ENCODE results near the gene CHD3. TPM values are rescaled to one million over a fixed set of nuclear protein-coding genes. Genes with fewer than 3 reads are reported as not detected.
A peak's percentile ranks its signal among the peaks of the same experiment; 100 is the strongest.

Gene CHD3
- total RNA-seq, 1 donor from 2014 or later: 30.3 TPM

- DNase-seq (ENCODE audit: low read depth): no peak
- TF ChIP-seq CTCF (conservative IDR thresholded peaks at IDR 0.05; ENCODE audit: low read depth, low read length): no peak
- peak within 1 kb of the TSS; percentile 95 for H3K4me3 ChIP-seq (ENCODE audit: low read depth, low read length)
Observed at GRCh38 chr17:7854851-7855659, 33.5 kb upstream of the CHD3 start, which contains the start of gene TMEM88. TSS of gene TMEM88 (plus strand) at chr17:7855066. CDS start at chr17:7855075, 9 bp downstream.

GRCh38 chr17:7855660-7856010 is 33.0 kb upstream of the CHD3 start:
- no peak overlapping the region for H3K4me3 ChIP-seq (ENCODE audit: low read depth, low read length)
- TF ChIP-seq CTCF (conservative IDR thresholded peaks at IDR 0.05; ENCODE audit: low read depth, low read length): no peak
- DNase-seq (ENCODE audit: low read depth): no peak

- no peak for TF ChIP-seq CTCF (conservative IDR thresholded peaks at IDR 0.05; ENCODE audit: low read depth, low read length)
- DNase-seq (ENCODE audit: low read depth): no peak
- H3K4me3 ChIP-seq (ENCODE audit: low read depth, low read length): peak overlapping the region; percentile 95
Observed at GRCh38 chr17:7856011-7856810, 32.4 kb upstream of the CHD3 start.

GRCh38 chr17:7856811-7857712 is 31.5 kb upstream of the CHD3 start, which contains the start of gene NAA38:
TSS of gene NAA38 (minus strand) at chr17:7857559. CDS start at chr17:7857463, 96 bp downstream.
- peak; percentile 42 for TF ChIP-seq CTCF (conservative IDR thresholded peaks at IDR 0.05; ENCODE audit: low read depth, low read length)
- DNase-seq (ENCODE audit: low read depth): peak; percentile 99

GRCh38 chr17:7857713-7858521 is 30.7 kb upstream of the CHD3 start, which contains the start of gene CYB5D1:
TSS of gene CYB5D1 (plus strand) at chr17:7858003. CDS start at chr17:7858135, 132 bp downstream.
- H3K4me3 ChIP-seq (ENCODE audit: low read depth, low read length): peak within 1 kb of the TSS; percentile 95
- DNase-seq (ENCODE audit: low read depth): no peak
- no peak for TF ChIP-seq CTCF (conservative IDR thresholded peaks at IDR 0.05; ENCODE audit: low read depth, low read length)

More at GRCh38 chr17:7856811-7857712, 31.5 kb upstream of the CHD3 start, which contains the start of gene NAA38:
- H3K4me3 ChIP-seq (ENCODE audit: low read depth, low read length): peak within 1 kb of the TSS; percentile 95

- no peak for DNase-seq (ENCODE audit: low read depth)
- peak; percentile 54 for TF ChIP-seq CTCF (conservative IDR thresholded peaks at IDR 0.05; ENCODE audit: low read depth, low read length)
- H3K4me3 ChIP-seq (ENCODE audit: low read depth, low read length): peak overlapping the region; percentile 95
Observed at GRCh38 chr17:7858522-7858810, 30.1 kb upstream of the CHD3 start.

All from epithelial cell of proximal tubule (primary cell).